ENCODE data around the gene CDKL5.

Gene CDKL5

GRCh38 chrX:18461431-18461830, 36.0 kb downstream of the CDKL5 start:
- DNase-seq: no peak

GRCh38 chrX:18464499-18464898, 39.1 kb downstream of the CDKL5 start:
- no peak for DNase-seq

- no peak for DNase-seq
Observed at GRCh38 chrX:18465051-18465450, 39.6 kb downstream of the CDKL5 start.

GRCh38 chrX:18468599-18468998, 43.2 kb downstream of the CDKL5 start:
- DNase-seq: no peak

GRCh38 chrX:18471296-18471695, 45.9 kb downstream of the CDKL5 start:
- no peak for DNase-seq

GRCh38 chrX:18490806-18491555, 65.6 kb downstream of the CDKL5 start:
- no peak for DNase-seq

GRCh38 chrX:18491587-18492340, 66.4 kb downstream of the CDKL5 start:
- no peak for DNase-seq

GRCh38 chrX:18534949-18535348, 109.5 kb downstream of the CDKL5 start:
- DNase-seq: no peak

- no peak for DNase-seq
Observed at GRCh38 chrX:18537068-18537467, 111.7 kb downstream of the CDKL5 start.

- DNase-seq: no peak
Observed at GRCh38 chrX:18537524-18537923, 112.1 kb downstream of the CDKL5 start.

- DNase-seq: no peak
Observed at GRCh38 chrX:18542131-18542530, 116.7 kb downstream of the CDKL5 start.

- no peak for DNase-seq
Observed at GRCh38 chrX:18542905-18543304, 117.5 kb downstream of the CDKL5 start.

- DNase-seq: no peak
Observed at GRCh38 chrX:18543738-18544137, 118.3 kb downstream of the CDKL5 start.

- DNase-seq: no peak
Observed at GRCh38 chrX:18545771-18546170, 120.4 kb downstream of the CDKL5 start.

GRCh38 chrX:18548996-18549395, 123.6 kb downstream of the CDKL5 start:
- DNase-seq: no peak

GRCh38 chrX:18549643-18550042, 124.2 kb downstream of the CDKL5 start:
- no peak for DNase-seq

GRCh38 chrX:18557879-18558278, 132.5 kb downstream of the CDKL5 start:
- DNase-seq: no peak

- DNase-seq: no peak
Observed at GRCh38 chrX:18558799-18559198, 133.4 kb downstream of the CDKL5 start.

GRCh38 chrX:18561020-18561419, 135.6 kb downstream of the CDKL5 start:
- DNase-seq: no peak

- DNase-seq: no peak
Observed at GRCh38 chrX:18565727-18566126, 140.3 kb downstream of the CDKL5 start.

GRCh38 chrX:18566748-18567147, 141.3 kb downstream of the CDKL5 start:
- no peak for DNase-seq

GRCh38 chrX:18573556-18573955, 148.1 kb downstream of the CDKL5 start:
- DNase-seq: no peak

- DNase-seq: no peak
Observed at GRCh38 chrX:18574591-18574990, 149.2 kb downstream of the CDKL5 start.

GRCh38 chrX:18575744-18576143, 150.3 kb downstream of the CDKL5 start:
- DNase-seq: no peak
